Colonic mucosa (tissue), 4 donors: ENCODE results near the gene BMP2K. TPM values are rescaled to one million over a fixed set of nuclear protein-coding genes. Genes with fewer than 3 reads are reported as not detected.

Experiments
- DNase-seq: peaks from one replicate; pipeline ENCODE4 v3.0.0-alpha.2; 2020
- H3K27ac ChIP-seq: fragments of 200-600 bp; one replicate; pipeline ENCODE4 v1.8.0; 2021
- H3K27me3 ChIP-seq: fragments of 200-600 bp; one replicate; pipeline ENCODE4 v1.8.0; 2021
- H3K36me3 ChIP-seq: fragments of 200-600 bp; one replicate; pipeline ENCODE4 v1.8.0; 2021
- H3K4me1 ChIP-seq: fragments of 200-600 bp; one replicate; pipeline ENCODE4 v1.8.0; 2021; ENCODE audit warnings: mild to moderate bottlenecking
- H3K4me3 ChIP-seq: fragments of 200-600 bp; one replicate; pipeline ENCODE4 v1.8.0; 2021
- H3K9ac ChIP-seq, 2 donors: one replicate each; pipeline ENCODE4 v1.7.0; 2013; ENCODE audit warnings: control low read depth in 2 of 2, low read depth in 2 of 2, low read length in 2 of 2
- H3K9me3 ChIP-seq: fragments of 200-600 bp; one replicate; pipeline ENCODE4 v1.8.0; 2021
- CTCF ChIP-seq: fragments of 200-600 bp; IDR thresholded peaks from one replicate; pipeline ENCODE4 v1.8.0; 2022; ENCODE audit warnings: antibody characterized with exemption, mild to moderate bottlenecking
- intact Hi-C: fragments of 100-400 bp; cut with DNase I; formaldehyde crosslinking; loops from one replicate; pipeline ENCODE4 v1.14.1; 2022
- total RNA-seq, 2 donors: library from RNA; stranded (reverse); fragmentation: NEBNext Ultra II Directional in 1 of 2; extraction: Animal tissue kit (Norgen Biotek cat#: 25700) in 1 of 2; gene quantifications; one replicate each; pipeline ENCODE4 v1.2.1, GENCODE V29; 2021
- donor health status: healthy.
- donor health status: DM: no; HTN: no; CAD: no.
- donor health status: DM: no; HTN: no; CAD: no.

BMP2K gene
- total RNA-seq, 2 donors from 2014 or later: 52.4 to 55.7 TPM

DNA sequence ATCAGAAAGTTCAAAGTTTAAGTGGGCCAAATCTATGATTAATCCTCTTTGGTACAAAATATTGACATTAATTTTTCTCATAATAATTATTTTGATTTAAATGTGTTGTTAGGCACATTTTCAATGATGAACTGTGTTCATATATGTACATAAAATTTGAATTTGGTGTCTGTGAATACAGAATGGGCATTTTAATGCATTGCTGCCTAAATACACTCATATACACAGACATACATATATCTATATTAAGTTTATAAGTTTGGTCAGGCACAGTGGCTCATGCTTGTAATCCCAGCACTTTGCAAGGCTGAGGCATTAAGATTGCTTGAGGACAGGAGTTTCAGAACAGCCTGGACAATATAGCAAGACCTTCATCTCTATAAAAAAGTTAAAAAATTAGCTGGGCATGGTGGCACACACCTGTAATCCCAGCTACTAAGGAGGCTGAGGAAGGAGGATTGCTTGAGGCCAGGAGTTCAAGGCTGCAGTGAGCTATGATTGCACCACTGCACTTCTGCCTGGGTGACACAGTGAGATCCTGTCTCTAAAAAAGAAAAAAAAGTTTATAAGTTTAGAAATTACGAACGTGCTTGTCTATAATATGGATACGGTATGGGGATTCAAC is 12.3 kb upstream of the BMP2K start:
- Histone ChIP-seq H3K4me1 (no peaks in the 10 kb centered on the region), H3K27ac (no peak overlapping the region), H3K27me3 (no peaks in the 10 kb centered on the region), H3K36me3 (no peaks in the 10 kb centered on the region), H3K4me3 (no peak overlapping the region), H3K9me3 (no peaks in the 10 kb centered on the region), H3K9ac (no peak overlapping the region)
- TF ChIP-seq CTCF: no peak
- no peak for DNase-seq
- intact Hi-C loops: no loop called here

GRCh38 chr4:78764498-78764961 is 11.6 kb upstream of the BMP2K start:
- no peak overlapping the region for H3K4me3 ChIP-seq
- intact Hi-C loops: no loop called here
- TF ChIP-seq CTCF: no peak
- H3K4me1 ChIP-seq: no peaks in the 10 kb centered on the region
- no peaks in the 10 kb centered on the region for H3K9me3 ChIP-seq
- no peaks in the 10 kb centered on the region for H3K27me3 ChIP-seq
- DNase-seq: no peak
- H3K9ac ChIP-seq: no peak overlapping the region
- H3K27ac ChIP-seq: no peak overlapping the region
- no peaks in the 10 kb centered on the region for H3K36me3 ChIP-seq

GRCh38 chr4:78765432-78766006 is 10.6 kb upstream of the BMP2K start:
- no peak overlapping the region for H3K27ac ChIP-seq
- no peaks in the 10 kb centered on the region for H3K9me3 ChIP-seq
- no peaks in the 10 kb centered on the region for H3K36me3 ChIP-seq
- no peaks in the 10 kb centered on the region for H3K4me1 ChIP-seq
- DNase-seq: no peak
- intact Hi-C loops: no loop called here
- TF ChIP-seq CTCF: no peak
- no peaks in the 10 kb centered on the region for H3K27me3 ChIP-seq
- H3K4me3 ChIP-seq: no peak overlapping the region
- no peak overlapping the region for H3K9ac ChIP-seq

DNA sequence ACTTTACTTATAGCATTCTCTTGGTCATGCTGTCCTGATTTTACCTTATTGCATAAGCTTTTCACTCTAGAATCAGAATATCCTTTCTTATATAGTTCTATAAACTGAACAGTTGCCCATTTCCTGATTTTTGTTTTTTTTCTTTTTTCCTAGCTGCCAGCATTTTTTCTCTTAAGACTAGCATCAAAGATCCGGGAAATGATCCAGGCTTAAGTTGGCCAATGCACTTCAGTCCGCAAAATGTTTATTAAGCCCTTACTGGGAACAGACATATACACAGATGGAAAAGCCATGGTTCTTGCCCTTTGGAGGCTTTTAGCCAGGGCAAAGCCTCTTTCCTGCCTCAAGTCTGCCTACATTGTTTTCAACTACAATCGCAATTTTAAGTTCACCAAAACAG is 10.1 kb upstream of the BMP2K start:
- intact Hi-C loops: no loop called here
- no peaks in the 10 kb centered on the region for H3K4me1 ChIP-seq
- H3K9me3 ChIP-seq: no peaks in the 10 kb centered on the region
- no peak overlapping the region for H3K9ac ChIP-seq
- H3K27ac ChIP-seq: no peak overlapping the region
- H3K27me3 ChIP-seq: no peaks in the 10 kb centered on the region
- no peaks in the 10 kb centered on the region for H3K36me3 ChIP-seq
- no peak overlapping the region for H3K4me3 ChIP-seq
- no peak for TF ChIP-seq CTCF
- no peak for DNase-seq

GRCh38 chr4:78766650-78767049 is 9.5 kb upstream of the BMP2K start:
- no peaks in the 10 kb centered on the region for H3K36me3 ChIP-seq
- no peaks in the 10 kb centered on the region for H3K27me3 ChIP-seq
- no peaks in the 10 kb centered on the region for H3K9me3 ChIP-seq
- H3K27ac ChIP-seq: no peak overlapping the region
- no peaks in the 10 kb centered on the region for H3K4me1 ChIP-seq
- no peak for DNase-seq
- intact Hi-C loops: no loop called here
- TF ChIP-seq CTCF: no peak
- H3K9ac ChIP-seq: no peak overlapping the region
- H3K4me3 ChIP-seq: no peak overlapping the region
